LNCAP (cell line): ENCODE results near the gene TMEM161A.

Experiments used
- CTCF ChIP-seq: fragments of 450-650 bp; IDR thresholded peaks from 2 replicates; pipeline ENCODE4 v1.5.1; 2017; ENCODE audit warnings: mild to moderate bottlenecking

TMEM161A gene

GRCh38 chr19:19087676-19088075 lies 50.6 kb downstream of the TMEM161A start:
- no peak for TF ChIP-seq CTCF

GRCh38 chr19:19083413-19084178 lies 54.7 kb downstream of the TMEM161A start:
- TF ChIP-seq CTCF: no peak

GRCh38 chr19:19081642-19082151 lies 56.6 kb downstream of the TMEM161A start:
- no peak for TF ChIP-seq CTCF

- no peak for TF ChIP-seq CTCF
Observed at GRCh38 chr19:19079571-19079970, 58.7 kb downstream of the TMEM161A start.

- no peak for TF ChIP-seq CTCF
Observed at GRCh38 chr19:19078801-19079200, 59.5 kb downstream of the TMEM161A start.

- TF ChIP-seq CTCF: no peak
Observed at GRCh38 chr19:19077103-19077502, 61.2 kb downstream of the TMEM161A start.

GRCh38 chr19:19076476-19076875 lies 61.8 kb downstream of the TMEM161A start:
- TF ChIP-seq CTCF: no peak
